ENCODE results near the gene ZNF23. TPM values are rescaled to one million over a fixed set of nuclear protein-coding genes. Genes with fewer than 3 reads are reported as not detected.

ZNF23 gene
- total RNA-seq, 1 experiment from 2014 or later, result 9.6 TPM

DNA sequence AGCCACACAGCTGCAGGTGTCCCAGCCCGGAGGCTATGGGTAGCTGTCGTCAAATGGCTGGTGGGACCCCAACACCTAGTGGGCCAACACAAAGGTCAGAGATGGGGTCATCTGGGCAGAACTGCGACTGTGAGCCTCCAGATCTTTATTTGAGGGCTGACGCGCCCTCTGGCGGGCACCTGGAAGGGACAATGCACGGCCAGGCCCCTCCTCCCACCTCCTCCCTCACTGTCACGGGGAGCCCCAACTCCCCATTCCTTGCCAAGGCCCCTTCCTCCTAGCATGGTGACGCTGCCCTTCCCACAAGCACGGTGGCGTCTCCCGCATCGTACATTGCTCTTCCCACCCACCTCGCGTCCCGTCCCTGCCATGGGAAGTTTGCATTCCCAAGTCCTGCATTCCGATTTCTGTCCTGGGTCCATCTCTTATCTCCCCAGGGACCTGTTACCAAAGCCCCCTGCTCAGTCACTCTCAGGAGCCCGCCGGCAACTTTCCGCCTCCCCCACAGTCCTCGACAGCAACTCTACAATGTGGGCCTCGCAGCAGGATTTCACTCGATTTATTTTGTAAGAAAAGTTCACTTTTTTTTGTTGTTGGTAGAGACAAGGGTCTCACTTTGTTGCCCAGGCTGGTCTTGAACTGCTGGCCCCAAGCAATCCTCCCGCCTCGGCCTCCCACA lies 21.2 kb downstream of the ZNF23 start:
- H3K27ac Mint-ChIP-seq, result no peak overlapping the region; a peak in 2 of 7 replicates
- H3K9ac ChIP-seq (ENCODE audit: extremely low read depth, insufficient read length, low read length), result no peak overlapping the region
- WGBS (ENCODE audit: extremely low coverage, insufficient read length, low lambda C conversion rate), result no CpG with 5 or more reads among the region's 25 CpGs
- no peak overlapping the region for H2AK5ac ChIP-seq (ENCODE audit: insufficient read length, low read length)
- no peak overlapping the region for H2AFZ ChIP-seq (ENCODE audit: low read length)
- no peak overlapping the region for H3K4me3 Mint-ChIP-seq
- no peak overlapping the region for H2BK15ac ChIP-seq (ENCODE audit: low read depth, low read length)
- H4K91ac ChIP-seq (ENCODE audit: insufficient read length, low read depth, low read length), result no peak overlapping the region
- no peaks in the 10 kb centered on the region for H3K79me2 ChIP-seq (ENCODE audit: insufficient read depth, low read length)
- H2BK20ac ChIP-seq (ENCODE audit: low read depth, low read length, poor library complexity, severe bottlenecking), result no peak overlapping the region
- no peak overlapping the region for H3T11ph ChIP-seq (ENCODE audit: low read length)
- no peaks in the 10 kb centered on the region for H3K27me3 ChIP-seq (ENCODE audit: insufficient read depth, low read length)
- no peak overlapping the region for H2BK12ac ChIP-seq (ENCODE audit: insufficient read length, low read depth, low read length)
- no peaks in the 10 kb centered on the region for H3K9me3 ChIP-seq (ENCODE audit: control insufficient read depth, low read depth, low read length)
- H3K4me1 ChIP-seq (ENCODE audit: insufficient read depth, low read length), result no peaks in the 10 kb centered on the region
- H3K36me3 Mint-ChIP-seq (ENCODE audit: insufficient read depth in 1 of 3, low read depth in 3 of 3), result peaks cover 2 to 7% (median 7%) of the 10 kb centered on the region in 3 experiments; a peak in 5 of 7 replicates
- peaks cover 0 to 3% of the 10 kb centered on the region in 2 experiments; a peak in 1 of 4 replicates for H3K4me1 Mint-ChIP-seq
- H3K18ac ChIP-seq (ENCODE audit: insufficient read length, low read depth, low read length), result peak overlapping the region; percentile 59
- H4K20me1 ChIP-seq (ENCODE audit: control insufficient read depth, insufficient read depth, insufficient read length), result no peaks in the 10 kb centered on the region
- H4K8ac ChIP-seq (replicated peaks; ENCODE audit: insufficient read length, low read depth, low read length), result no peak overlapping the region
- no peak overlapping the region for H3K14ac ChIP-seq (ENCODE audit: insufficient read depth, low read length)
- no peak overlapping the region for H3K23ac ChIP-seq (ENCODE audit: insufficient read length, low read depth, low read length)
- no peak overlapping the region for H2BK5ac ChIP-seq (ENCODE audit: insufficient read length, low read length)
- H3K23me2 ChIP-seq (ENCODE audit: insufficient read length, low read depth, low read length, poor library complexity, severe bottlenecking), result no peaks in the 10 kb centered on the region
- H3K79me1 ChIP-seq (ENCODE audit: insufficient read depth, low read depth, low read length, poor library complexity, severe bottlenecking), result no peaks in the 10 kb centered on the region
- no peak overlapping the region for H3K56ac ChIP-seq (ENCODE audit: insufficient read length, low read depth, low read length)
- H3K9me3 Mint-ChIP-seq, result peaks cover 17 to 20% of the 10 kb centered on the region in 2 experiments
- no peak overlapping the region for H3K4ac ChIP-seq (ENCODE audit: low read depth, low read length)
- H3K27me3 Mint-ChIP-seq (ENCODE audit: low read depth), result peaks cover 19% of the 10 kb centered on the region
- H3K4me2 ChIP-seq (ENCODE audit: insufficient read depth, insufficient read length, low read length), result no peak overlapping the region
- DNase-seq, result peak; percentile 73
- H3K27ac ChIP-seq (ENCODE audit: insufficient read length, low read depth, low read length), result no peak overlapping the region
- no peak overlapping the region for H4K5ac ChIP-seq (ENCODE audit: insufficient read length, low read depth, low read length)
- H2BK120ac ChIP-seq (ENCODE audit: low read depth, low read length, poor library complexity, severe bottlenecking), result no peak overlapping the region
- TF ChIP-seq, protein P1, sequence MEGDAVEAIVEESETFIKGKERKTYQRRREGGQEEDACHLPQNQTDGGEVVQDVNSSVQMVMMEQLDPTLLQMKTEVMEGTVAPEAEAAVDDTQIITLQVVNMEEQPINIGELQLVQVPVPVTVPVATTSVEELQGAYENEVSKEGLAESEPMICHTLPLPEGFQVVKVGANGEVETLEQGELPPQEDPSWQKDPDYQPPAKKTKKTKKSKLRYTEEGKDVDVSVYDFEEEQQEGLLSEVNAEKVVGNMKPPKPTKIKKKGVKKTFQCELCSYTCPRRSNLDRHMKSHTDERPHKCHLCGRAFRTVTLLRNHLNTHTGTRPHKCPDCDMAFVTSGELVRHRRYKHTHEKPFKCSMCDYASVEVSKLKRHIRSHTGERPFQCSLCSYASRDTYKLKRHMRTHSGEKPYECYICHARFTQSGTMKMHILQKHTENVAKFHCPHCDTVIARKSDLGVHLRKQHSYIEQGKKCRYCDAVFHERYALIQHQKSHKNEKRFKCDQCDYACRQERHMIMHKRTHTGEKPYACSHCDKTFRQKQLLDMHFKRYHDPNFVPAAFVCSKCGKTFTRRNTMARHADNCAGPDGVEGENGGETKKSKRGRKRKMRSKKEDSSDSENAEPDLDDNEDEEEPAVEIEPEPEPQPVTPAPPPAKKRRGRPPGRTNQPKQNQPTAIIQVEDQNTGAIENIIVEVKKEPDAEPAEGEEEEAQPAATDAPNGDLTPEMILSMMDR (conservative IDR thresholded peaks at IDR 0.05), result peak; percentile 76
